HepG2 (cell line): Measurements from ENCODE around the gene CCT4. TPM values are rescaled to one million over a fixed set of nuclear protein-coding genes. Genes with fewer than 3 reads are reported as not detected.

ENCODE experiments used
- MAZ ChIP-seq, 2 experiments: sonication (generic) in 1 of 2; formaldehyde crosslinking in 1 of 2; IDR thresholded peaks; 2 replicates each; pipeline versions ENCODE4 v1.5.0 to v1.6.1; 2012 to 2020; ENCODE audit warnings: low read depth in 2 of 2, mild to moderate bottlenecking in 2 of 2, borderline replicate concordance in 1 of 2, improper control_type of control experiment in 1 of 2, low read length in 1 of 2, missing genetic modification reagents in 1 of 2, moderate library complexity in 1 of 2
- NFIC ChIP-seq: IDR thresholded peaks from 2 replicates; pipeline ENCODE4 v1.6.1; 2012; ENCODE audit warnings: mild to moderate bottlenecking, low read length, inconsistent platforms
- NR1H2 ChIP-seq: sonication (generic); formaldehyde crosslinking; IDR thresholded peaks from 2 replicates; pipeline ENCODE4 v1.8.1; 2022; ENCODE audit warnings: low read depth, missing genetic modification reagents, borderline replicate concordance
- PHF20 ChIP-seq: sonication (generic); formaldehyde crosslinking; IDR thresholded peaks from 2 replicates; pipeline ENCODE4 v1.5.0; 2020; ENCODE audit warnings: mild to moderate bottlenecking, missing genetic modification reagents
- REXO4 ChIP-seq: sonication (generic); formaldehyde crosslinking; IDR thresholded peaks from 2 replicates; pipeline ENCODE4 v1.8.0; 2022; ENCODE audit warnings: missing genetic modification reagents, mild to moderate bottlenecking, borderline replicate concordance
- TBX3 ChIP-seq: fragments of 450-650 bp; IDR thresholded peaks from 2 replicates; pipeline ENCODE4 v1.6.1; 2017; ENCODE audit warnings: antibody characterized with exemption, mild to moderate bottlenecking, inconsistent platforms, borderline replicate concordance
- TRIM24 ChIP-seq: sonication (generic); formaldehyde crosslinking; IDR thresholded peaks from 2 replicates; pipeline ENCODE4 v1.8.0; 2022; ENCODE audit warnings: mild to moderate bottlenecking, missing genetic modification reagents
- YY1 ChIP-seq: IDR thresholded peaks from 2 replicates; pipeline ENCODE4 v1.6.1; 2011; ENCODE audit warnings: low read length, low read depth, moderate library complexity, mild to moderate bottlenecking; ENCODE audit not compliant: insufficient read depth, insufficient replicate concordance
- ZFP1 ChIP-seq: IDR thresholded peaks from 2 replicates; pipeline ENCODE4 v1.6.1; 2016
- ZKSCAN1 ChIP-seq: fragments of 150-350 bp; IDR thresholded peaks from 2 replicates; pipeline ENCODE4 v1.6.1; 2014; ENCODE audit warnings: low read length
- ZNF430 ChIP-seq: sonication (generic); formaldehyde crosslinking; IDR thresholded peaks from 2 replicates; pipeline ENCODE4 v1.9.0; 2021; ENCODE audit warnings: mild to moderate bottlenecking, missing genetic modification reagents
- ZNF646 ChIP-seq: sonication (generic); formaldehyde crosslinking; IDR thresholded peaks from 2 replicates; pipeline ENCODE4 v1.9.0; 2021; ENCODE audit warnings: mild to moderate bottlenecking, missing genetic modification reagents
- ZNF761 ChIP-seq: sonication (generic); formaldehyde crosslinking; conservative IDR thresholded peaks from 2 replicates; pipeline ENCODE4 v1.4.0; 2020; ENCODE audit warnings: mild to moderate bottlenecking, missing genetic modification reagents
- ZNF777 ChIP-seq: sonication (generic); formaldehyde crosslinking; IDR thresholded peaks from 2 replicates; pipeline ENCODE4 v1.4.0; 2020; ENCODE audit warnings: missing genetic modification reagents
- ZNF891 ChIP-seq: sonication (generic); formaldehyde crosslinking; IDR thresholded peaks from 2 replicates; pipeline ENCODE4 v1.5.0; 2020; ENCODE audit warnings: mild to moderate bottlenecking, missing genetic modification reagents
- polyA plus RNA-seq, 8 experiments: library from polyadenylated mRNA; depleted of rRNA in 3 of 8; stranded (reverse) in 7 of 8; unstranded in 1 of 8; fragments of >200 nt; fragmentation: Illumina TruSeq in 4 of 8; extraction: Trizol in 4 of 8; gene quantifications; 2 replicates each; pipeline versions ENCODE4 v1.2.1 to v1.2.3, GENCODE V29; 2011 to 2016; ENCODE audit warnings: low read depth in 4 of 8, missing spikeins in 1 of 8, mixed read lengths in 1 of 8; ENCODE audit not compliant: insufficient read depth in 1 of 8
- total RNA-seq, 5 experiments: library from RNA; depleted of rRNA; stranded (reverse); fragments of >200 nt; fragmentation: Illumina TruSeq; extraction: Trizol; gene quantifications; 2 replicates each; pipeline ENCODE4 v1.2.3, GENCODE V29; 2016; ENCODE audit warnings: low read depth in 1 of 5
- TF ChIP-seq, protein P1 (sequence below): sonication (generic); formaldehyde crosslinking; conservative IDR thresholded peaks from 2 replicates; pipeline ENCODE4 v1.5.0; 2020; ENCODE audit warnings: missing genetic modification reagents
- TF ChIP-seq, protein P2 (sequence below): sonication (generic); formaldehyde crosslinking; IDR thresholded peaks from 2 replicates; pipeline ENCODE4 v1.5.1; 2020; ENCODE audit warnings: missing genetic modification reagents, mild to moderate bottlenecking, borderline replicate concordance

The CCT4 gene
- total and polyA plus RNA-seq, 2 of the 13 experiments (the other 11 are each of a cell fraction or from before 2014, with no cell fraction given), result 138 to 340 TPM

DNA sequence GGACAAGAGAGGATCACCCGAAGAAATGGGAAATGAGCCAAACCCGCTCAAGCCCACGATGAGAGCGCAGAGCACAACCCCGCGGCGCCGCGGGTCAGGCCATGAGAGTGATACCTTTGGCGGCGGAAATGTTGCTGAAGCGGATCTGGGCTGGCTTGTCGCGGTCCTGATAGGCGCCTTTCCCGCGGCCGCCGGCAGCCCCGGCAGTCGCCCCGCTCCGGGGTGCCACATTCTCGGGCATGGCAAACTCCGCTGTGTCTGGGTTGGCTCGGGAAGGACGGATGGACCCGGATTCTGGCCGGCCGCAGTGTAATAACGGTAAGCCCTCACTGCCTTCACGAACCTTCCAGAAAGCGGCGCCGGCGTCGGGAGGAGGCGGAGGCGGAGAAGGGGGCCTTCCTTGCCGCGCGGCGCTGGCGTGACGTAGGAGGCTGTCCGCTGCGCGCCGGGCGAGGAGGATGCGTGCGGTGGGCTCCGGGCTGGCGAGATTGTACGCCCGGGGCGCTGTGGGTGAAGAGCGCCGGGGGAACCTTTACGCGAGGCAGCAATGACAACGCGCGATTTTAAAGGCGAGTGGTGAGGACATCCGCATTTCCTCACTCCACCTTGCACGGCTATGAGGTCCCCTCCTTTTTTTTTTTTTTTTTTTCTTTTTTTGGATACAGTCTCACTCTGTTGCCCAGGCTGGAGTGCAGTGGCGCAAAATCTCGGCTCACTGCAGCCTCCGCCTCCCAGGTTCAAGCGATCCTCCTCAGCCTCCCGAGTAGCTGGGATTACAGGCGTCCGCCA, at the start of gene CCT4 (continued):
- TF ChIP-seq YY1, result peak; percentile 83
- TF ChIP-seq, protein P1, sequence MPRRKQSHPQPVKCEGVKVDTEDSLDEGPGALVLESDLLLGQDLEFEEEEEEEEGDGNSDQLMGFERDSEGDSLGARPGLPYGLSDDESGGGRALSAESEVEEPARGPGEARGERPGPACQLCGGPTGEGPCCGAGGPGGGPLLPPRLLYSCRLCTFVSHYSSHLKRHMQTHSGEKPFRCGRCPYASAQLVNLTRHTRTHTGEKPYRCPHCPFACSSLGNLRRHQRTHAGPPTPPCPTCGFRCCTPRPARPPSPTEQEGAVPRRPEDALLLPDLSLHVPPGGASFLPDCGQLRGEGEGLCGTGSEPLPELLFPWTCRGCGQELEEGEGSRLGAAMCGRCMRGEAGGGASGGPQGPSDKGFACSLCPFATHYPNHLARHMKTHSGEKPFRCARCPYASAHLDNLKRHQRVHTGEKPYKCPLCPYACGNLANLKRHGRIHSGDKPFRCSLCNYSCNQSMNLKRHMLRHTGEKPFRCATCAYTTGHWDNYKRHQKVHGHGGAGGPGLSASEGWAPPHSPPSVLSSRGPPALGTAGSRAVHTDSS (CRISPR knock-in tag), result 0 out of 2 replicates have a peak, but pooled peaks have one; percentile 63
- TF ChIP-seq ZNF646 (CRISPR knock-in tag), result peak; percentile 74
- TF ChIP-seq ZFP1 (CRISPR knock-in tag), result peak; percentile 74; the same call in 1 of the 2 replicates
- TF ChIP-seq ZNF777 (CRISPR knock-in tag), result peak; percentile 81
- 0 out of 2 replicates have a peak, but pooled peaks have one; percentile 39 for TF ChIP-seq TBX3
- peak; percentile 73; the same call in 1 of the 2 replicates for TF ChIP-seq ZKSCAN1
- peak; percentile 91; the same call in 1 of the 2 replicates for TF ChIP-seq NR1H2 (CRISPR knock-in tag)
- TF ChIP-seq REXO4, result peak; percentile 83; the same call in 1 of the 2 replicates
- TF ChIP-seq NFIC, result no peak
- TF ChIP-seq, protein P2, sequence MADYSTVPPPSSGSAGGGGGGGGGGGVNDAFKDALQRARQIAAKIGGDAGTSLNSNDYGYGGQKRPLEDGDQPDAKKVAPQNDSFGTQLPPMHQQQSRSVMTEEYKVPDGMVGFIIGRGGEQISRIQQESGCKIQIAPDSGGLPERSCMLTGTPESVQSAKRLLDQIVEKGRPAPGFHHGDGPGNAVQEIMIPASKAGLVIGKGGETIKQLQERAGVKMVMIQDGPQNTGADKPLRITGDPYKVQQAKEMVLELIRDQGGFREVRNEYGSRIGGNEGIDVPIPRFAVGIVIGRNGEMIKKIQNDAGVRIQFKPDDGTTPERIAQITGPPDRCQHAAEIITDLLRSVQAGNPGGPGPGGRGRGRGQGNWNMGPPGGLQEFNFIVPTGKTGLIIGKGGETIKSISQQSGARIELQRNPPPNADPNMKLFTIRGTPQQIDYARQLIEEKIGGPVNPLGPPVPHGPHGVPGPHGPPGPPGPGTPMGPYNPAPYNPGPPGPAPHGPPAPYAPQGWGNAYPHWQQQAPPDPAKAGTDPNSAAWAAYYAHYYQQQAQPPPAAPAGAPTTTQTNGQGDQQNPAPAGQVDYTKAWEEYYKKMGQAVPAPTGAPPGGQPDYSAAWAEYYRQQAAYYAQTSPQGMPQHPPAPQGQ (CRISPR knock-in tag), result peak; percentile 78; the same call in 1 of the 2 replicates
- TF ChIP-seq MAZ (IDR thresholded peaks at IDR 0.05; ENCODE audit: borderline replicate concordance, low read depth, low read length), result peak; percentile 94
- TF ChIP-seq MAZ (CRISPR knock-in tag; IDR thresholded peaks at IDR 0.05; ENCODE audit: low read depth), result peak; percentile 97
- TF ChIP-seq PHF20, result peak; percentile 99
- peak; percentile 91; the same call in 1 of the 2 replicates for TF ChIP-seq ZNF430
- peak; percentile 69; the same call in 1 of the 2 replicates for TF ChIP-seq ZNF891
- no peak; the same call in none of the 2 replicates for TF ChIP-seq ZNF761
- no peak for TF ChIP-seq TRIM24 (CRISPR knock-in tag)
